Measurements from ENCODE around the gene AICDA. TPM values are rescaled to one million over a fixed set of nuclear protein-coding genes. Genes with fewer than 3 reads are reported as not detected.

Gene AICDA
- polyA plus RNA-seq, 1 donor (not counting 4 experiments of a cell fraction or from before 2014, with no cell fraction given), result not detected

GRCh38 chr12:8642775-8643174, 30.1 kb upstream of the AICDA start:
- no peaks in the 10 kb centered on the region for H3K27me3 ChIP-seq (ENCODE audit: control insufficient read depth, extremely low read depth, insufficient read depth, low read length)
- H3K9me3 ChIP-seq (ENCODE audit: control insufficient read depth, low read depth, low read length), result no peaks in the 10 kb centered on the region
- DNase-seq (ENCODE audit: low read depth, low spot score) (no peak), FAIRE-seq (no peak)
- H3K79me2 ChIP-seq (ENCODE audit: control insufficient read depth, insufficient read depth, low read length), result no peaks in the 10 kb centered on the region
- dilution Hi-C loops (cut with MboI; ENCODE audit: extremely low pct_ligation_motif_present, low sequenced_read_pairs), result no loop called here
- H3K4me3 ChIP-seq (ENCODE audit: control insufficient read depth in 2 of 3, extremely low read depth in 1 of 3, insufficient read depth in 2 of 3, low read depth in 1 of 3, low read length in 3 of 3), result no peak overlapping the region
- no peak overlapping the region for H2AFZ ChIP-seq (ENCODE audit: control insufficient read depth, low read length)
- TF ChIP-seq, protein P1, sequence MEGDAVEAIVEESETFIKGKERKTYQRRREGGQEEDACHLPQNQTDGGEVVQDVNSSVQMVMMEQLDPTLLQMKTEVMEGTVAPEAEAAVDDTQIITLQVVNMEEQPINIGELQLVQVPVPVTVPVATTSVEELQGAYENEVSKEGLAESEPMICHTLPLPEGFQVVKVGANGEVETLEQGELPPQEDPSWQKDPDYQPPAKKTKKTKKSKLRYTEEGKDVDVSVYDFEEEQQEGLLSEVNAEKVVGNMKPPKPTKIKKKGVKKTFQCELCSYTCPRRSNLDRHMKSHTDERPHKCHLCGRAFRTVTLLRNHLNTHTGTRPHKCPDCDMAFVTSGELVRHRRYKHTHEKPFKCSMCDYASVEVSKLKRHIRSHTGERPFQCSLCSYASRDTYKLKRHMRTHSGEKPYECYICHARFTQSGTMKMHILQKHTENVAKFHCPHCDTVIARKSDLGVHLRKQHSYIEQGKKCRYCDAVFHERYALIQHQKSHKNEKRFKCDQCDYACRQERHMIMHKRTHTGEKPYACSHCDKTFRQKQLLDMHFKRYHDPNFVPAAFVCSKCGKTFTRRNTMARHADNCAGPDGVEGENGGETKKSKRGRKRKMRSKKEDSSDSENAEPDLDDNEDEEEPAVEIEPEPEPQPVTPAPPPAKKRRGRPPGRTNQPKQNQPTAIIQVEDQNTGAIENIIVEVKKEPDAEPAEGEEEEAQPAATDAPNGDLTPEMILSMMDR (optimal IDR thresholded peaks at IDR 0.05 in 1 of 3, IDR thresholded peaks at IDR 0.05 in 1 of 3, conservative IDR thresholded peaks at IDR 0.05 in 1 of 3; ENCODE audit: extremely low read depth in 1 of 3, insufficient read depth in 2 of 3, low read length in 3 of 3), result no peak
- TF ChIP-seq EZH2 (IDR thresholded peaks at IDR 0.05; ENCODE audit: low read length), result no peak
- H3K27ac ChIP-seq (ENCODE audit: control insufficient read depth, insufficient read depth, low read length), result no peak overlapping the region
- H3K4me1 ChIP-seq (ENCODE audit: control insufficient read depth, extremely low read depth, insufficient read depth, low read length), result peaks cover 5% of the 10 kb centered on the region
- H3K4me2 ChIP-seq (ENCODE audit: control insufficient read depth, extremely low read depth, insufficient read depth, low read depth, low read length), result no peak overlapping the region
- no peaks in the 10 kb centered on the region for H3K9me1 ChIP-seq (ENCODE audit: control insufficient read depth, extremely low read depth, insufficient read depth, low read length)
- H3K36me3 ChIP-seq (ENCODE audit: control insufficient read depth in 2 of 2, extremely low read depth in 1 of 2, insufficient read depth in 2 of 2, low read length in 2 of 2), result peaks cover 0 to 7% of the 10 kb centered on the region in 2 experiments
- H4K20me1 ChIP-seq (ENCODE audit: control insufficient read depth, extremely low read depth, insufficient read depth, low read length), result no peaks in the 10 kb centered on the region
- no peak overlapping the region for H3K9ac ChIP-seq (ENCODE audit: control insufficient read depth, extremely low read depth, insufficient read depth, low read length)

DNA sequence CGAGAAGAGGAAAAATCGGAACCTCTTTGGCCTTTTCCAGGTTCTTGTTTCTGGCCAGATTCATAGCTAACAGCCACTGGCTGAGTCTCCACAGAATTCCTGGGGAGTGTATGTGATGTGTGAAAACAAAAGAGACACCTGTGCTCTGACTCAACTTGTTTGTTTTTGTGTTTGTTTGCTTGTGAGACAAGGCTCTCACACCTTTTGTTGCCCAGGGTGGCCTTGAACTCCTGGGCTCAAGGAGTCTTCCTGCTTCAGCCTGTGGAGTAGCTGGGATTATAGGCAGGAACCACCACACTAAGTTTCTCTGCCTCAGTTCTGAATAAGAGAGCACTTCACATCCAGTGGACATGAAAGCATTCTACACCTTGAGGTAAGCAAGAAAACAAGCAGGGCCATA, 27.3 kb upstream of the AICDA start:
- Histone ChIP-seq H3K9ac (ENCODE audit: control insufficient read depth, extremely low read depth, insufficient read depth, low read length) (no peak overlapping the region), H3K27ac (ENCODE audit: control insufficient read depth, insufficient read depth, low read length) (no peak overlapping the region), H3K4me1 (ENCODE audit: control insufficient read depth, extremely low read depth, insufficient read depth, low read length) (peaks cover 18% of the 10 kb centered on the region), H3K36me3 (ENCODE audit: control insufficient read depth in 2 of 2, extremely low read depth in 1 of 2, insufficient read depth in 2 of 2, low read length in 2 of 2) (no peaks in the 10 kb centered on the region), H3K4me2 (ENCODE audit: control insufficient read depth, extremely low read depth, insufficient read depth, low read depth, low read length) (no peak overlapping the region), H3K9me3 (ENCODE audit: control insufficient read depth, low read depth, low read length) (no peaks in the 10 kb centered on the region), H3K9me1 (ENCODE audit: control insufficient read depth, extremely low read depth, insufficient read depth, low read length) (no peaks in the 10 kb centered on the region), H3K4me3 (ENCODE audit: control insufficient read depth in 2 of 3, extremely low read depth in 1 of 3, insufficient read depth in 2 of 3, low read depth in 1 of 3, low read length in 3 of 3) (no peak overlapping the region), H4K20me1 (ENCODE audit: control insufficient read depth, extremely low read depth, insufficient read depth, low read length) (no peaks in the 10 kb centered on the region), H3K79me2 (ENCODE audit: control insufficient read depth, insufficient read depth, low read length) (no peaks in the 10 kb centered on the region), H2AFZ (ENCODE audit: control insufficient read depth, low read length) (no peak overlapping the region), H3K27me3 (ENCODE audit: control insufficient read depth, extremely low read depth, insufficient read depth, low read length) (no peaks in the 10 kb centered on the region)
- DNase-seq (ENCODE audit: low read depth, low spot score), result no peak
- no peak for TF ChIP-seq EZH2 (IDR thresholded peaks at IDR 0.05; ENCODE audit: low read length)
- TF ChIP-seq, protein P1 (optimal IDR thresholded peaks at IDR 0.05 in 1 of 3, IDR thresholded peaks at IDR 0.05 in 1 of 3, conservative IDR thresholded peaks at IDR 0.05 in 1 of 3; ENCODE audit: extremely low read depth in 1 of 3, insufficient read depth in 2 of 3, low read length in 3 of 3), result no peak
- no peak for FAIRE-seq
- dilution Hi-C loops (cut with MboI; ENCODE audit: extremely low pct_ligation_motif_present, low sequenced_read_pairs), result no loop called here

All from keratinocyte (primary cell).